ENCODE measurements around the gene WDR20.
"Not testable (repeated sequence)": the region's sequence is repeated elsewhere in the genome, so short reads cannot be mapped to it uniquely, and the experiment has no call there.

Gene WDR20

DNA sequence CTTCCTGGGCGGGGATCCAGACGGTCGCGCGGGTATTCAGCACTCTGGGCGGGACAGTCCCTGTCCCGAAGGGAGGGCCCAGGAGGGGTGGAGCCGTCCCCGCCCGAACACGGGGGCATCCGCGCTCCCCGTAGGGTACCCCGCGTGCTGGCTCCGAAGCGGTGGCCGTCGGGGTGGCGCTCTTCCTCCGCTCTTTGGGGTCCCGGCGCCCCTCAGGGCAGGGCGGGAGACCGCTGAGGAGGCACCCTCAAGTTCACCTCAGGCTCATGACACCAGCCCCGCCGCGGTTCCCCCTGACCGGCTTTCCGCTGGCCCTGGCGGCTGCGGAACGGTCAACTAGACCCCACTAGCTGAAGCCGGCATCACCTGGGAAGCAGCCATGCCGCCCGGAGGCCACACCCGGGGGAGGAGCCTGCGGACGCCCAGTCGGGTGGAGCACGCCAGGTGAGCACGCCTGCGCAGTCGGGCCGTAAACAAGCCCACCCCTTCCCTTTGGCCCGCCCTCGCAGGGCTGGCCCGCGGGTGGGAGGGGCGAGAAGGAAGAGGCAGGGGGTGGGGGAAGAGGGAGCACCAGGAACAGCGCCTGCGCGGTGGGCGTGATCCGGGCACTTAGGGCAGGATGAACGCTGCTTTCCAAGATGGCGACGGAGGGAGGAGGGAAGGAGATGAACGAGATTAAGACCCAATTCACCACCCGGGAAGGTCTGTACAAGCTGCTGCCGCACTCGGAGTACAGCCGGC is at the start of gene WDR20:
Gene WDR20, plus strand, starts transcription at position 612 of the 741 bp plus-strand sequence. Its CDS starts 27 bp downstream, at position 639.
- peak; percentile 98 for DNase-seq

DNA sequence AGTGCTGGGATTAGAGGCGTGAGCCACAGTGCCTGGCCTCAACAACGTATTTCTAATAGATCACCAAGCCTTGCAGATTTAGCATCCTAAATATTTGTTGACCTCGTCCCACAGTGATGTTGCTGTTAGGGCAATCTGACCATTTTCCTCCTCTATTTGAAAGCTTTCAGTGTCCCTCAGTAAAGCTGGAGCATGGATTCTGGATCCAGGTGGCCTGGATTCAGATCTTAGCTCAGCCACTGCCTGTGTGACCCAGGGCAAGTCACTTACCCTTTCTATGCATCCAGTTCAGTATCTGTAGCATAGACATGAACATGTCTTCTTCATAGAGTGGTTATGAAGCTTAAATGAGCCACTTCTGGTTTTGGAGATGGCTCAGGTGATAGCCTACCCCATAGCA is 49.0 kb upstream of the WDR20 start:
- no peak for DNase-seq

GRCh38 chr14:102092806-102093205 is 46.9 kb upstream of the WDR20 start:
- no peak for DNase-seq

DNA sequence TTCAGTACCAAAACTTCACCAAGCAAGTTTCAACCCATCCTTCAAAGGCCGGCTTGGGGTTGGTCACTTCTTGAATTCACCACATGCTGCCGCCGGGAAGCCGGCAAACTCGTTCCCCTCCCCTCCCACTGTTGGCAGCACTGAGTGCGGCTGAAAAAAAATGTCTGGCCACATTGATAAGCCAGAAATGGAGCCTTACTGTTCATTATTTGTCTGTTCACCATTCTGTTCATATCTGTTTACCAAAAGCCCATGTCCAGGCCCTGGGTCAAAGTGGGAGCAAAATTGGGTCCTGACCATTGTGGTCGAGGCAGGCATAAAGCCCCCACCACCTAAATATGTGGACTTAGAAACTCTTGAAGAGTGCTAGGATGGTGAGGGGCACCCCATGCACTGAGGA is 45.6 kb upstream of the WDR20 start:
- no peak for DNase-seq

- DNase-seq = no peak
Observed at GRCh38 chr14:102095231-102095870, 44.3 kb upstream of the WDR20 start.

DNA sequence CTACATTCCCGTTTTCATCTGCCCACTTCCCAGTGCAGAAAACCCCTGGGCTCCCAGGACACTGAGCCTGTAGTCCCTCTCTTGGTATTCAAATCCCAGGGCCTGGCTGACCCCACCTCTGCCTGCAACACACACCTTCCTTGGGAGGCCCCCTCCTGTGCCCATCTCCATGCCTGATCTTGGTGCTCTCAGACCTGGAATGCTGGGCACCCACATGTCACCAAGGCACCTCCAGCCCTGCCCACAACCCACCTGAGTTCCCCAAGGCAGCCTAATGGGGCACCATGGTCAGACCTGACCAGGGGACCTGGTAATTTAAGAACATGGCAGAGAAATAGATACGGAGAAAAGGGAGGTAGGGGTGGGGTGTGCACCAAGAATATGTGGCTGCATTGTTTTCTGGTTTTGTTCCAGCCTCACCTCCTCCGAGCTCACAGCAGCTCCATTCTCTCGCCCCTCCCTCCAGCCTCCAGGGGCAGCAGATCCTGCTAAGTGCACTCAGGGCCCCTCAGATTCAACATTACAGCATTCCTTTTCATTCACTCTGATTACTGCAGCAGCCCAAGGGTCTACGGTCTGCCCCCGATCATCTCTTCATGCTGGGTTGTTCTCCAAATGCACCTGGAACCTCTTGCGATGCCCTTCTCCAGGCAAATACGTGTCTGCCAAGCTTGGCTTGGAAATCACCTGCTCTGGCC is 43.7 kb upstream of the WDR20 start:
- DNase-seq = no peak

GRCh38 chr14:102096569-102097188 is 43.0 kb upstream of the WDR20 start:
- peak; percentile 62 for DNase-seq

DNA sequence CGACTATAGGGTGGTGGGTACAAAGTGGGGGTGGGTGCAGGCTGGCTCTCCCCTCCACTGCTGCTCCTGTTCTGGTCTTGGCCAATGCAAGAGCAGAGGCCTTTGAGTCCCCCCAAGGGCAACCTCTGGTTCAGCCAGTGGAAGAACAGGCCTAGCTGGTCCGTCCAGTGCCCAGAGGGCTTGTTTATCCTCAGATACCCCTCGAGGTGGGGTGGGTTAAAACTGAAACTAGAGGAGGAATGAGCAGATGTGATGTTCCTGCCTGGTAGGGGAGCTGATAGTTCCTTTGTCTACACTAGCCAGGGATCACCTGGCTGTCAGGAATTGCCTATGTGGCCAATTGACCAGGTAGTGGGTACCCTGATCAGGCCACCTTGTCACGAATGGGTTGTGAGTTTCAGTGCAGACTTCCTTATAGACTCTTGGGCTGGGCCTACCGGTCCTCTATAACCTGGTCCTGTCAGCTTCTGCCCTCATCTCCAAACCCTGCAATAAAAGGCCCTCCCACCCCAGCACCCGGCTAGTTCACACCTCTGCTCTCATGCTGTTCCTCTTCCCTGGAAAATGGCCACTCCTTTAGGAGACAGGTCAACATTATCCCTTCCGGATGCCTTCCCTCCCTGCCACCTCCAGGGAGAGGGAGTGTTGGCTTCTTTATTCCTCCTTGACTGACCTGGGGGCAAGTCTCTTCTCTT is 42.1 kb upstream of the WDR20 start:
- no peak for DNase-seq

GRCh38 chr14:102103062-102103695 is 36.5 kb upstream of the WDR20 start:
- DNase-seq = no peak

DNA sequence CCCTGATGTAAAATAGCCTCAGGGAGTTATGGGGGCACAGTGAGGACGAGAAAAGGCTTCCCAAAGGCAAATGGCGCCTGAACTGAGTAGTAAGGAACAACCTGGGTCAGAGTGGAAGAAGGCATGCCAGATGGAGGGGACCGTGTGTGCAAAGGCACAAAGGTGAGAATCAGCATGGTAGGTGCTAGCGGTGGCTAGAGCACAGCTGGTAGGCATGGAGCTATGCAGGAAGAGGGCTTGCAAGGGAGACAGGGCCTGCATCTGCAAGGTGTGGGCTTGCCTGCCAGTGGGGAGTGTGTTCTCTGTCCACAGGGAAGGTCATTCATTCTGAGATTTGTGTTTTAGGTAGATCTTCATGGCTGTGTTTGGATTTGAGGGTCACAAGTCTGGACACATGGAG is 34.3 kb upstream of the WDR20 start:
- no peak for DNase-seq

GRCh38 chr14:102109332-102109731 is 30.4 kb upstream of the WDR20 start:
- not testable (repeated sequence) for DNase-seq

GRCh38 chr14:102111101-102111500 is 28.6 kb upstream of the WDR20 start:
- no peak for DNase-seq

DNA sequence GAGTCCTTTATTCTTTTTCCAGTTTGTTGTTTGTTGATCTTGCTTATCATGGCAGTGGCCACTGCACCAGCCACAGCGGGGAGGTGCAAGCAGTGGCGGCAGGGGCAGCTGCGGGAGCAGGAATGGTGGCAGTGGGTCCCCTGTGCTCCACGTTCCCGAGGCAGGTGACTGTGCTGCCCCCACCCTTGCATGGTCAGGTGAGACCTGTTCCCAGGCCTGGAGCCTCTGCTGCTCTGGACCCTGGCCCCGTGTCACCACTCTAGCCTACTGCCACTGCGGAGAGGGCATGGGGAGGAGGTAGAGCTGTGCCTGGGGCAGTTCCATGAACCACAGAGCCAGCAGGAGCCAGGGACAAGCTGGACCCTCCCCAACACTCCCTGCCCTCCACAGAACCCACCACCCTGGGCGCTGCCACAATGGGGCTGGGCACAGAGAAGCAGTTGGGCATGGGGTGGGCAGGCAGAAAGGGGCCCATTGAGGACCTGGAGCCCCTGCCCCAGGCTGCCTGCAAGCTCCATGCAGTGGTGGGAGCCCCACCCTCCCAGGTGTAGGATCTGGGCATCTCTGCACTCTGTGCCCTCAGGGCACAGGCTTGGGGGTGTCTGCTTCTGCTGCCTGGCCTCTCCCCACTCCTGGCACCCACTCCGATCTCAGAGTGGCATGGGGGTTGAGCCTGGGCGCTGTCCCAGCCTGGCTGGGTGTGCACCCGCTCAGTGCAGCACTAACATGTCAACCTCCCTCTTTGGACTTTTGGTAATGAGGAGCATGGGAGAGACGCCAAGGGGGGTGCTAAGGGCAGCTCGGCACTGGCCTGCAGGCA is 23.1 kb upstream of the WDR20 start:
- no peak for DNase-seq

DNA sequence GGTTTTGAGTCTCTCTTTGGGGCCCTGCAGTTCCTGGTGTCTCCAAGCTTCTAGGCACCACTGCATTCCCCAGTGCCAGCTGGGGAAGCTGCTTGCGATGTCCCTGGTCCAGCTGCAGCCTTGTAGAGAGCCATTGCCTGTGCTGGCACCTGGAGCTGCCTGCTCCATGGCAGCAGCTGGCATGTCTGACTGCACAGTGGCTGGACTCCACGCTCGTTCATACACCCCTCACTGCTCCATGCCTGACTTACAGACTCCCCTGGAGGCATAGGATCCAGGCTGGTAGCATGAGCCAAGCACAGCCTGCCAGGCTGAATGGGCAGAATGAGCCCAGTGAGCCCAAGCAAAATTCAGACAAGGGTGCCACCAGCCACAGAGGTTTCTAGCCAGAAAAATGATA is 21.8 kb upstream of the WDR20 start:
- DNase-seq = no peak

DNA sequence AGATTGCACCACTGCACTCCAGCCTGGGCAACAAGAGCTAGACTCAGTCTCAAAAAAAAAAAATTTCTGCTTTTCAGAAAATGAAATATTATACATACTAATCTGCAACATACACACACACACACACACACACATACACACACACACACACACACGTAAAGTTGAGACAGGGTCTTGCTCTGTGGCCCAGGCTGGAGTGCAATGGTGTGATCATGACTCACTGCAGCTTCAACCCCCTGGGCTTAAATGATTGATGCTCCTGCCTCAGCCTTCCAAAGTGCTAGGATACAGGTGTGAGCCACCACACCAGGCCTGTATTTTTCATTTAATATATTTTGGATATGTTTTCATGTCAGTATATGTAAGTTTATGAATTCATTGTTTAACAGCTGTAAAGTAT is 18.8 kb upstream of the WDR20 start:
- DNase-seq = no peak

DNA sequence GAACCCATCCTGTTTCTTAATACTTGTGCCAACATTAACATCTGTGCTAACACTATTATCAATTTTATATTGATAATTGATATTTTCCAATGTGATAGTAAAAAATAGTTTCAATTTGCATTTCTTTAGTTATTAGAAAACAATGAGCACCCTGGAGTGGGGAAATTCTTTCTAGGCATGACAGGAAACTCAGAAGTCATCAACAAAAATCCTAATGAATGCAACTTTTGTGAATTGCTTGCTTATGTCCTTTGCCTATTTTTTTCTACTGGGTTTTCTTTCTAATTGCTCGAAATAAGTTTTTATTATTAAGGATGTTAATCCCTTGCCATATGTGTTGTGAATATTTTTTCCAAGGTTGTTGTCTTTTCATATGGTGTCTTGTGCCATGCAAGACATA is 18.1 kb upstream of the WDR20 start:
- no peak for DNase-seq

DNA sequence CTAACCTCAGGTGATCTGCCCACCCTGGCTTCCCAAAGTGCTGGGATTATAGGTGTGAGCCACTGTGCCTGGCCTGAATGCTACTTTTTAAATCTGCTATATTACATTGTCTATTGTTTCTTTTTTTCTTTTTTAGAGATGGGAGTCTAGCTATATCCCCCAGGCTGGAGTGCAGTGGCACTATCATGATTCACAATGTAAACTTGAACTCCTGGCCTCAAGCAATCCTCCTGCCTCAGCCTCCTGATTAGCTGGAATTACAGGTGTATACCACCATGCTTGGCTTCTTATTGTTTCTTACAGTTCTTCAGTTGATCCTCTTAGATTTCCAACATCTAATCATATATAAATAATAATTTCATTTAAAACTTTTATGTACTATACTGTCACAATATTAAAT is 15.3 kb upstream of the WDR20 start:
- DNase-seq = no peak

GRCh38 chr14:102125546-102125945 is 14.2 kb upstream of the WDR20 start:
- no peak for DNase-seq

DNA sequence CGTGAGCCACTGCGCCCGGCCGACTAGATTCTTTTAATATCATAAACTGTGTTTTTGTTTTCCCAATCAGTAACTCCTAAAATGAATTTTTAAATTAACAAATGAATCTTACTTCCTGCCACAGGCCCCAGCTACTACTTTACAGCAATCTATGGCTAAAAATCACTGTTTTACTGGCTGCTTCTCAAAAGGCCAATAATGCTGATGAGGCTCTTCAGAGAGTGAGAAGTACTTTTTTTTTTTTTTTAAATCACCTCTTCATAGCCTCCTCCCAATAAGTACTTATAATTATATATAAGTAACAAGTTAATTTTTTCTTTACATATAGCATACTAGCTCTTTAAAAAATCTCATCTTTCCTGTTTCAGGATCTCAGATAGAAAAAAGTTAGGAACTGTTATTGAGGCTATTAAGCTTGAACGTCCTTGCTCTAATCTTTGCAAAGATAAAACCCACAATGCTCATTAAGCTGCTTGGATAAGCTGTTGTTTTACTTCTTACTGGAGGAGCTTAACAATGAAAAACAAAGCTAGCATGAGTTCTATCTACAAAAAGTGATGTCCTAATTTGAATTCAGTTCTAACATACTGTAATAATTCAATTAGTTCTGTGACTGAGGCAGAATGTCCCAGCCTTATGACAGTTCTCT is 12.8 kb upstream of the WDR20 start:
- DNase-seq = no peak

GRCh38 chr14:102131741-102132140 is 8.0 kb upstream of the WDR20 start:
- no peak for DNase-seq

DNA sequence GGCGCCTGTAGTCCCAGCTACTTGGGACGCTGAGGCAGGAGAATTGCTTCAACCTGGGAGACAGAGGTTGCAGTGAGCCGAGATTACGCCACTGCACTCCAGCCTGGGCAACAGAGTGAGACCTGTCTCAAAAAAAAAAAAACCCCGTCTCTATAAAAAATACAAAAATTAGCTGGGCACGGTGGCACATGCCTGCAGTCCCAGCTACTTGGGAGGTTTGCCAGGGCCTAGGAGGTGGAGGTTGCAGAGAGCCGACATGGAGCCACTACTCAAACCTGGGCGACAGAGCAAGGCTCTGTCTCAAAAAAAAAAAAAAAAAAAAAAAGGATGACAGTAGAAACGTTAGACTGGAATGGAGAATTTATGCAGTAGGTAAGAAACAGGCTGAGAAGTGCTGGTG is 5.7 kb upstream of the WDR20 start:
- not testable (repeated sequence) for DNase-seq

Data from NCI-H774 (cell line).